Subcutaneous adipose tissue (tissue), 4 donors: ENCODE measurements around the gene ST3GAL6. TPM values are rescaled to one million over a fixed set of nuclear protein-coding genes. Genes with fewer than 3 reads are reported as not detected.

ENCODE experiments used
- CTCF ChIP-seq: fragments of 450-650 bp; IDR thresholded peaks from one replicate; pipeline ENCODE4 v1.5.1; 2016; ENCODE audit warnings: low read depth, mild to moderate bottlenecking, control low read depth, antibody characterized with exemption, moderate library complexity
- total RNA-seq, 4 donors: library from RNA; depleted of rRNA; stranded (reverse); fragments of >200 nt; gene quantifications; one replicate each; pipeline ENCODE4 v1.1.0, GENCODE V29; 2016

ST3GAL6 gene
- total RNA-seq, 4 donors from 2014 or later: 25.3 to 49.9 (median 37.3) TPM

- no peak for TF ChIP-seq CTCF
Observed at GRCh38 chr3:98775459-98776139, 12.5 kb downstream of the ST3GAL6 start.

- no peak for TF ChIP-seq CTCF
Observed at GRCh38 chr3:98776140-98776493, 13.0 kb downstream of the ST3GAL6 start.

GRCh38 chr3:98777286-98777685, 14.1 kb downstream of the ST3GAL6 start:
- TF ChIP-seq CTCF: no peak

GRCh38 chr3:98777801-98778220, 14.7 kb downstream of the ST3GAL6 start:
- TF ChIP-seq CTCF: no peak

- TF ChIP-seq CTCF: no peak
Observed at GRCh38 chr3:98778383-98778782, 15.2 kb downstream of the ST3GAL6 start.

- no peak for TF ChIP-seq CTCF
Observed at GRCh38 chr3:98778852-98779413, 15.8 kb downstream of the ST3GAL6 start.

GRCh38 chr3:98779541-98780335, 16.6 kb downstream of the ST3GAL6 start:
- no peak for TF ChIP-seq CTCF
